ENCODE data around the gene CPAMD8. TPM values are rescaled to one million over a fixed set of nuclear protein-coding genes. Genes with fewer than 3 reads are reported as not detected.

CPAMD8 gene
- total and polyA plus RNA-seq, 9 of the 15 experiments (the other 6 are each of a cell fraction or from before 2014, with no cell fraction given): 0.20 to 2.1 (median 1.3) TPM

GRCh38 chr19:16889883-16890460 is 136.6 kb downstream of the CPAMD8 start (continued):
- TF ChIP-seq WHSC1 (IDR thresholded peaks at IDR 0.05; ENCODE audit: low read length): peak; percentile 29
- no peak for TF ChIP-seq MYBL2 (IDR thresholded peaks at IDR 0.05; ENCODE audit: low read depth)
- no peak for TF ChIP-seq MYBL2 (CRISPR knock-in tag; IDR thresholded peaks at IDR 0.05; ENCODE audit: borderline replicate concordance)
- TF ChIP-seq ZNF197 (CRISPR knock-in tag; IDR thresholded peaks at IDR 0.05; ENCODE audit: low read depth): peak; percentile 58
- peak; percentile 63 for TF ChIP-seq U2AF1 (optimal IDR thresholded peaks at IDR 0.05; ENCODE audit: low read depth, low read length)
- TF ChIP-seq CTCFL (IDR thresholded peaks at IDR 0.05; ENCODE audit: borderline replicate concordance, insufficient read depth, low read depth, low read length, poor library complexity, severe bottlenecking): no peak
- TF ChIP-seq NBN (IDR thresholded peaks at IDR 0.05; ENCODE audit: low read depth): no peak
- no peak for TF ChIP-seq IRF2 (CRISPR knock-in tag; IDR thresholded peaks at IDR 0.05)
- no peak for TF ChIP-seq ID3 (CRISPR knock-in tag; IDR thresholded peaks at IDR 0.05)
- peak; percentile 96 for TF ChIP-seq ID3 (tag; IDR thresholded peaks at IDR 0.05)
- peak; percentile 86 for TF ChIP-seq ZKSCAN8 (CRISPR knock-in tag; IDR thresholded peaks at IDR 0.05)
- TF ChIP-seq EZH2 (IDR thresholded peaks at IDR 0.05; ENCODE audit: borderline replicate concordance, low read depth, low read length): no peak
- no peak for TF ChIP-seq TSC22D4 (tag; IDR thresholded peaks at IDR 0.05)
- peak; percentile 51; the same call in 1 of the 2 replicates for TF ChIP-seq TEAD2 (tag; IDR thresholded peaks at IDR 0.05)
- peak; percentile 64; the same call in 1 of the 2 replicates for TF ChIP-seq RBM14 (IDR thresholded peaks at IDR 0.05; ENCODE audit: borderline replicate concordance, insufficient read depth, low read depth, low read length)
- peak; percentile 92 for TF ChIP-seq L3MBTL2 (IDR thresholded peaks at IDR 0.05)
- no peak for TF ChIP-seq PTBP1 (IDR thresholded peaks at IDR 0.05; ENCODE audit: low read depth, low read length)
- TF ChIP-seq E2F6 (IDR thresholded peaks at IDR 0.05; ENCODE audit: borderline replicate concordance in 1 of 2, extremely low read depth in 1 of 2, insufficient read depth in 1 of 2, insufficient read length in 1 of 2, low read depth in 1 of 2, low read length in 1 of 2, poor library complexity in 1 of 2, severe bottlenecking in 1 of 2): peak; percentile 64 to 69
- TF ChIP-seq SPI1 (IDR thresholded peaks at IDR 0.05; ENCODE audit: borderline replicate concordance, low read depth, low read length): no peak
- TF ChIP-seq ELK1 (CRISPR knock-in tag; IDR thresholded peaks at IDR 0.05): no peak
- TF ChIP-seq ADNP (tag; IDR thresholded peaks at IDR 0.05): no peak
- peak; percentile 9; the same call in 1 of the 2 replicates for TF ChIP-seq JUN (IDR thresholded peaks at IDR 0.05; ENCODE audit: borderline replicate concordance, low read depth, low read length)
- 0 out of 2 replicates have a peak, but pooled peaks have one; percentile 70 for TF ChIP-seq JUN (CRISPR knock-in tag; IDR thresholded peaks at IDR 0.05; ENCODE audit: borderline replicate concordance)
- no peak for TF ChIP-seq PRMT5 (CRISPR knock-in tag; IDR thresholded peaks at IDR 0.05)
